K562 (cell line): ENCODE results near the gene LILRB3. TPM values are rescaled to one million over a fixed set of nuclear protein-coding genes. Genes with fewer than 3 reads are reported as not detected.

ENCODE experiments used
- CBFA2T2 ChIP-seq: fragments of 450-650 bp; conservative IDR thresholded peaks from 2 replicates; pipeline ENCODE4 v1.6.1; 2017; ENCODE audit warnings: mild to moderate bottlenecking
- CBFA2T3 ChIP-seq: fragments of 450-650 bp; IDR thresholded peaks from 2 replicates; pipeline ENCODE4 v1.6.1; 2017
- DACH1 ChIP-seq: fragments of 450-650 bp; IDR thresholded peaks from 2 replicates; pipeline ENCODE4 v1.6.1; 2018; ENCODE audit not compliant: partially characterized antibody
- DIDO1 ChIP-seq: fragments of 450-650 bp; IDR thresholded peaks from 2 replicates; pipeline ENCODE4 v1.6.1; 2016; ENCODE audit warnings: low read depth, missing biosample characterization, missing genetic modification characterization
- HDAC2 ChIP-seq: fragments of 450-650 bp; IDR thresholded peaks from 2 replicates; pipeline ENCODE4 v1.6.1; 2016; ENCODE audit warnings: mild to moderate bottlenecking
- HDAC8 ChIP-seq: fragments of 450-650 bp; IDR thresholded peaks from 2 replicates; pipeline ENCODE4 v1.6.1; 2016; ENCODE audit warnings: mild to moderate bottlenecking, missing genetic modification characterization, moderate library complexity, missing compliant biosample characterization
- HNRNPH1 ChIP-seq: fragments of 200-400 bp; formaldehyde crosslinking; optimal IDR thresholded peaks from 2 replicates; pipeline ENCODE3; 2017; ENCODE audit warnings: low read depth, mild to moderate bottlenecking, low read length, moderate library complexity
- MTA3 ChIP-seq: fragments of 450-650 bp; formaldehyde crosslinking; IDR thresholded peaks from 2 replicates; pipeline ENCODE4 v1.6.1; 2017; ENCODE audit warnings: mild to moderate bottlenecking, borderline replicate concordance
- NCOA2 ChIP-seq, 2 experiments: fragments of 450-650 bp; IDR thresholded peaks; 2 replicates each; pipeline ENCODE4 v1.6.1; 2018; ENCODE audit warnings: mild to moderate bottlenecking in 2 of 2, moderate library complexity in 1 of 2; ENCODE audit not compliant: partially characterized antibody in 2 of 2
- NFXL1 ChIP-seq: fragments of 450-650 bp; formaldehyde crosslinking; IDR thresholded peaks from 2 replicates; pipeline ENCODE4 v1.4.0; 2021; ENCODE audit warnings: mild to moderate bottlenecking
- PRMT5 ChIP-seq: sonication (generic); formaldehyde crosslinking; IDR thresholded peaks from 2 replicates; pipeline ENCODE4 v1.5.0; 2020; ENCODE audit warnings: missing genetic modification reagents
- SAP30 ChIP-seq: fragments of 200-600 bp; sonication (generic); IDR thresholded peaks from 2 replicates; pipeline ENCODE4 v1.6.1; 2012; ENCODE audit warnings: borderline replicate concordance, low read depth, mild to moderate bottlenecking, moderate library complexity, low read length, control low read depth, inconsistent platforms; ENCODE audit not compliant: insufficient read depth, poor library complexity, severe bottlenecking
- SIN3B ChIP-seq: fragments of 450-650 bp; IDR thresholded peaks from 2 replicates; pipeline ENCODE4 v1.6.1; 2017; ENCODE audit warnings: low read depth, mild to moderate bottlenecking, moderate library complexity
- SMARCA5 ChIP-seq: fragments of 450-650 bp; IDR thresholded peaks from 2 replicates; pipeline ENCODE4 v1.6.1; 2016
- ZBTB12 ChIP-seq: fragments of 250-450 bp; sonication (Bioruptor Pico); IDR thresholded peaks from 2 replicates; pipeline ENCODE4 v1.4.0; 2020
- ZNF12 ChIP-seq: sonication (generic); formaldehyde crosslinking; IDR thresholded peaks from 2 replicates; pipeline ENCODE4 v1.4.0; 2020; ENCODE audit warnings: mild to moderate bottlenecking, missing genetic modification reagents
- ZNF24 ChIP-seq: fragments of 450-650 bp; IDR thresholded peaks from 2 replicates; pipeline ENCODE4 v1.6.1; 2016
- ZNF318 ChIP-seq, 2 experiments: fragments of 450-650 bp; IDR thresholded peaks; 2 replicates each; pipeline ENCODE4 v1.6.1; 2016; ENCODE audit warnings: mild to moderate bottlenecking in 2 of 2, borderline replicate concordance in 1 of 2, low read depth in 1 of 2, moderate library complexity in 1 of 2
- ZNF584 ChIP-seq: fragments of 200-800 bp; sonication (Bioruptor generic); IDR thresholded peaks from 2 replicates; pipeline ENCODE4 v1.6.1; 2016; ENCODE audit warnings: low read depth, mild to moderate bottlenecking, missing genetic modification characterization, missing compliant biosample characterization
- ZNF699 ChIP-seq: fragments of 250-450 bp; sonication (Bioruptor Pico); IDR thresholded peaks from 2 replicates; pipeline ENCODE4 v1.8.0; 2021; ENCODE audit warnings: mild to moderate bottlenecking, moderate library complexity; ENCODE audit not compliant: insufficient replicate concordance
- ZNF717 ChIP-seq: fragments of 250-450 bp; sonication (Bioruptor Pico); IDR thresholded peaks from 2 replicates; pipeline ENCODE4 v1.5.0; 2021
- ZNF778 ChIP-seq: fragments of 450-650 bp; formaldehyde crosslinking; IDR thresholded peaks from 2 replicates; pipeline ENCODE4 v1.4.0; 2020; ENCODE audit warnings: mild to moderate bottlenecking, moderate library complexity
- polyA plus RNA-seq, 8 experiments: library from polyadenylated mRNA; depleted of rRNA in 4 of 8; stranded (reverse) in 5 of 8; unstranded in 3 of 8; fragments of >200 nt; fragmentation: Nextera tagmentation in 2 of 8; fragmentation: Illumina TruSeq in 1 of 8; extraction: Ambion mirVana in 2 of 8; extraction: Trizol in 1 of 8; gene quantifications; 2 replicates each; pipeline versions ENCODE4 v1.2.1 to v1.2.3, GENCODE V29; 2011 to 2014; ENCODE audit warnings: inconsistent platforms in 1 of 8, missing spikeins in 1 of 8
- total RNA-seq, 7 experiments: library from RNA; depleted of rRNA in 6 of 7; stranded (reverse); fragments of >200 nt in 6 of 7; fragmentation: Illumina TruSeq in 2 of 7; extraction: Trizol in 2 of 7; gene quantifications; 2 replicates each; pipeline versions ENCODE4 v1.2.1 to v1.2.3, GENCODE V29; 2011 to 2021; ENCODE audit warnings: low replicate concordance in 1 of 7

LILRB3 gene
- total and polyA plus RNA-seq, 9 of the 15 experiments (the other 6 are each of a cell fraction or from before 2014, with no cell fraction given) = 0.01 to 0.09 TPM; not detected in 7

GRCh38 chr19:54188215-54188871 lies 34.5 kb downstream of the LILRB3 start (continued):
- TF ChIP-seq ZNF318 (IDR thresholded peaks at IDR 0.05; ENCODE audit: borderline replicate concordance in 1 of 2, low read depth in 1 of 2) (no peak), ZNF717 (CRISPR knock-in tag) (no peak), ZNF778 (CRISPR knock-in tag) (no peak), HDAC2 (peak; percentile 91), SIN3B (no peak), CBFA2T2 (no peak), NFXL1 (CRISPR knock-in tag) (no peak), PRMT5 (CRISPR knock-in tag) (no peak), CBFA2T3 (peak; percentile 52; the same call in 1 of the 2 replicates), NCOA2 (IDR thresholded peaks at IDR 0.05; ENCODE audit: partially characterized antibody in 2 of 2) (no peak), ZNF699 (CRISPR knock-in tag) (no peak), ZBTB12 (0 out of 2 replicates have a peak, but pooled peaks have one; percentile 9), HDAC8 (tag) (no peak), DACH1 (no peak), ZNF12 (CRISPR knock-in tag) (no peak), ZNF584 (CRISPR knock-in tag) (no peak), DIDO1 (no peak), SMARCA5 (no peak), MTA3 (peak; percentile 78; the same call in 1 of the 2 replicates), SAP30 (no peak), HNRNPH1 (no peak), ZNF24 (no peak)
